Measurements from ENCODE around the gene TIPRL.
"Not testable (repeated sequence)": the region's sequence is repeated elsewhere in the genome, so short reads cannot be mapped to it uniquely, and the experiment has no call there.

TIPRL gene

GRCh38 chr1:168159251-168159650, 19.5 kb upstream of the TIPRL start:
- DNase-seq (ENCODE audit: low read depth in 2 of 2): no peak

DNA sequence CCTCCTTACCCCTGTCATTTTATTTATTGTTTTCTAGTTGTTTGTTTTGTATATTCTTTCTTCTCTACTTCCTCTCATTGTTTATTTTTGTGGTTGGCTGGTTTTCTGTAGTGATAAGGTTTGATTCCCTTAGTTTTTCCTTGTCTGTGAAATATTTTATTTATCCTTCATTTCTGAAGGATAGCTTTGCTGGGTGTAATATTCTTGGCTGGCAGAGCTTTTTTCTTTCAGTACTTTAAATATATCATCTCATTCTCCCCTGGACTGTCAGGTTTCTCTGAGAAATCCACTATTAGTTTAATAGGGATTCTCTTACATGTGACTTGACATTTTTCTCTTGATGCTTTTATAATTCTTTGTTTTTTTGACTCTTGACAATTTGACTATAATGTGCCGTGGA, 18.8 kb upstream of the TIPRL start:
- DNase-seq (ENCODE audit: low read depth in 2 of 2): no peak

DNA sequence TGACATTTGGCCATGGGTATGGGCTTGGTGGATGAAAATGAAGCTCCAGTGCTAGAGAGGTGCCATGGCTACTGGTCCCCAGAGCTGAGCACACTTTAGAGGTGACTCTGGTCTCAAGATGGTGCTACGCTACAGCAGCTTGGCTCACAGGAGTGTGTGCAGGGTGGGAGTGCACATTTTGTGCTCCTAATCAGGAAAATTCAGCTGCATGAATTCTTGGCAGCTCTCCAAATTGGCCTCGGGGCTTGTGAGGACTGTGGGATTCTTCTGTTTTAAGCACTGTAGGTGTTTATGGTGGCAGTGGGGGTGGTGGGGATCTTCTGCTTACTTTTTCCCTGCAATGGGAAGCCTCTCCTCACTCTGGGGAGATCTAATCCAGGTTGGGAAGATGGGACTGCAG, 17.3 kb upstream of the TIPRL start:
- DNase-seq (ENCODE audit: low read depth in 2 of 2): no peak

DNA sequence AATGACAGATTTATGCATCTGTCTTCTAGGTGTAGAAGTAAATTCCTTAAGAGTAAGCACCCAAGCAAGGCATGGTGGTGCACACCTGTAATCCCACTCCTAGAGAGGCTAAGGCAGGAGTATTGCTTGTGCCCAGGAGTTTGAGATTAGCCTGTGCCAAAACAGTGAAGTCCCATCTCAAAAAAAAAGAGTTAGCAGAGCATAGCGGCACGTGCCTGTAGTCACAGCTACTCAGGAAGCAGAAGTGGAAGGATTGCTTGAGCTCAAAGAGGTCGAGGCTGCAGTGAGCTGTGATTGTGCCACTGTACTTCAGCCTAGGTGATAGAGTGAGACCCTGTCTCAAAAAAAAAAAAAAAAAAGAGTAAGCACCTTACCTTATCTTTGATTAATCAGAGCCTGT, 15.1 kb upstream of the TIPRL start:
- no peak for DNase-seq (ENCODE audit: low read depth in 2 of 2)

DNA sequence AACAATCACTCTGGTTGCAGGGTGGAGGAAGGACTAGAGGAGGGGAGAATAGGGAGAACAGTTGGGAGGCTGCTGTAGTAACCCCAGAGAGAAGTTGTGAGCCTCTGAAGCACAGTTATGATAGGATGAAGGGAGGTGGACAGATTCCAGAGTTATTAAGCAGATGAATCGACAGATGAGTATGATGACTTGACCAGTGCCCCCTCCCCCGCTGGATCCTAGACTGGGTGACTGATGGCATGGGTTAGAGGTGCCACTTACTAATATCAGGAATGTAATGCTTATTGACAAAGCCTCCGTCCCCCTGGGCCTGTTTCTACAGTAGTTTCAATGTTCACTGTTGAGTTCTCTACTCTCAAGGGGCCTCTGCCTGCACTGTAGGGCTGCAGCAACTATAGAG, 14.0 kb upstream of the TIPRL start:
- no peak for DNase-seq (ENCODE audit: low read depth in 2 of 2)

GRCh38 chr1:168167806-168168205, 11.0 kb upstream of the TIPRL start:
- DNase-seq (ENCODE audit: low read depth in 2 of 2): no peak

- DNase-seq (ENCODE audit: low read depth in 2 of 2): no peak
These were observed 7.9 kb upstream of the TIPRL start for GRCh38 chr1:168170564-168171508.

DNA sequence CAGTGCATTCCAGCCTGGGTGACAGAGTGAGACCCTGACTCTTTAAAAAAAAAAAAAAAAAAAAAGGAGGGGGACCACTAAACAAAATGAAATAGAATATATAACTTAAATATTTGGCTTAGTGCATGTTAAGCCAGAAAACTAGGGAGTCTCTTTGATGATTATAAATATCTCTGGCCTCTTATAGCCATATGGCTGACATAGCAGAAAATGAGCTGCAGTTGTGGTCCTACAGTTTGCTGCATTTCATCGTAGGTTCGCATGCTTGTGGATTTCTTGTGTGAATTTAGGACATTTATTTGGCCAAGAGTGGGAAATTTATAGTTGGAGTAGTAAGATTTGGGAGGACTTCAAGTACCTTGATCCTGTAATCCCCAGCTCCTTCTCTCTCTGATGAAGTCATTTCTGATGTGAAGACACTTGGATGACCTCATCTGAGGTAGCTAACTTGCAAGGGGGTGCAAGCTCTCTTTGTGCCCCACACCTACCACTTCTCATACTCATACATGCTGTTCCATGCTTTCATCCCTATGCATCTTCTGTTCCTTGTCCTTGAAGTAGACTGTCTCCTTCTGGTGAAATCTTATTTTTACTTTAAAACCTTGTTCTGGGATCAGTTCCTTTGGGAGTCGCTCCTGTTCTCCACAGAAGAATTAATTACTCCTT, 6.4 kb upstream of the TIPRL start:
- no peak for DNase-seq (ENCODE audit: low read depth in 2 of 2)

- DNase-seq (ENCODE audit: low read depth in 2 of 2): no peak
These were observed 530 bp upstream of the TIPRL start for GRCh38 chr1:168178227-168178637.

DNA sequence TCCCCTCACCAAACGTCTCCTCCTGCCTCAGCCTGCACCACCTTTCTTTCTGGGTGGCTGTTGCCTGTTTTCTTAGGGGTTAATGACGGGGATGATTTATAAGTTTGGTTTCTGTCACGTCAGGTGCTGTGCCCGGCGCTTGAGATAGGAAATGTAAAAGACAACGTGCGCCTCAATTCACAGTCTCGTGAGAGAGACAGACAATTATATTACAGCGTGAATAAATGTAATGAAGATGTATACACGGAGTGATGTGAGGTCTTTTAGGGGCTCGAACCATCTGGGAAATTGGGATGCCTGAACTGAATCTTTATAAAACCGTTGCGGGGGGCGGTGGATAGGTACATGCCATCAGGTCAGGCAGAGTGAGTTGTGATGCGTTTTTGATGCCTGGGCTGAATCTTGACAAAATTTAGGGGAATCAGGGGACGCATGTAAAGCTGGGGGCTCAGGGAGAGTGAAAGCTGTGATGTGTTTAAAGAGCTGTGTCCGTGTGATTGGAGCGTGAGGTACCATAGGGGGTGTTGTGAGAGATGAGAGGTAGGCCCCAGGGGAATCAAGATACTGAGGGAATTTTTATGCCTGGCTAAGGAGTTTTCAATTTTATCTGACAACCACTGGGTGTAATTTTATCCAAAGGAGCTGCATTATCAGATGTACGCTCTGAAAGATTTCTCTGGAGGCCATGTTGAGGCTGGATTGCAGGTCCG, 831 bp downstream of the TIPRL start:
- no peak for DNase-seq (ENCODE audit: low read depth in 2 of 2)

- no peak for DNase-seq (ENCODE audit: low read depth in 2 of 2)
These were observed 1.4 kb downstream of the TIPRL start for GRCh38 chr1:168180148-168180524.

- not testable (repeated sequence) for DNase-seq (ENCODE audit: low read depth in 2 of 2)
These were observed 2.4 kb downstream of the TIPRL start for GRCh38 chr1:168181063-168181720.

GRCh38 chr1:168187177-168187576, 8.4 kb downstream of the TIPRL start:
- DNase-seq (ENCODE audit: low read depth in 2 of 2): no peak

DNA sequence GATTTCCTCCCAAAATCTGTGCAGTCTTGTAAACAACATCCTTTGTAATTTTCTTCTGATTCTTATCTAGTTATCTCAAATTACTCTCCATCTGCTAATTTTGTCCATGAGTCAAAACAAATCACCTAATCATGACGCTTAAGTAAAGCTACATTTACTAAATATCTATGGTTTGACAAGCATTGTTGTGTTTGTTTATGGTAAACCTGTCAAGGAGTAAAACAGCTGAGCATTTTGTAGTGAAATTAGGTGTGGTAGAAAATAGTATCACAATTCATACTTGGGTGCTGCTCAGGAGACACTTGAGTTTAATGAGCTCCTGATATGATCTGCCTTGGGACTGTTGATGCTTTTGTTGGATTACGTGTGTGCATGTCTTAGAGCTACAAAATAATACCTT, 11.6 kb downstream of the TIPRL start:
- no peak for DNase-seq (ENCODE audit: low read depth in 2 of 2)

- DNase-seq (ENCODE audit: low read depth in 2 of 2): no peak
These were observed 16.7 kb downstream of the TIPRL start for GRCh38 chr1:168195199-168196135.

GRCh38 chr1:168199056-168199455, 20.3 kb downstream of the TIPRL start:
- no peak for DNase-seq (ENCODE audit: low read depth in 2 of 2)

GRCh38 chr1:168202941-168203654, 24.3 kb downstream of the TIPRL start:
- no peak for DNase-seq (ENCODE audit: low read depth in 2 of 2)

GRCh38 chr1:168206111-168206510, 27.3 kb downstream of the TIPRL start:
- no peak for DNase-seq (ENCODE audit: low read depth in 2 of 2)

GRCh38 chr1:168207673-168208072, 28.9 kb downstream of the TIPRL start:
- DNase-seq (ENCODE audit: low read depth in 2 of 2): not testable (repeated sequence)

GRCh38 chr1:168210312-168210711, 31.6 kb downstream of the TIPRL start:
- DNase-seq (ENCODE audit: low read depth in 2 of 2): no peak

Measured in stimulated activated CD4-positive, alpha-beta T cell treated with anti-CD3 and anti-CD28 coated beads, Interleukin-1b, Interleukin-23, amount 100 ng/mL, for 4 hours (primary cell).